ENCODE results near the gene ADAMTS13. TPM values are rescaled to one million over a fixed set of nuclear protein-coding genes. Genes with fewer than 3 reads are reported as not detected.

Gene ADAMTS13
- total and polyA plus RNA-seq, 7 donors = 0.60 to 3.4 (median 0.82) TPM

DNA sequence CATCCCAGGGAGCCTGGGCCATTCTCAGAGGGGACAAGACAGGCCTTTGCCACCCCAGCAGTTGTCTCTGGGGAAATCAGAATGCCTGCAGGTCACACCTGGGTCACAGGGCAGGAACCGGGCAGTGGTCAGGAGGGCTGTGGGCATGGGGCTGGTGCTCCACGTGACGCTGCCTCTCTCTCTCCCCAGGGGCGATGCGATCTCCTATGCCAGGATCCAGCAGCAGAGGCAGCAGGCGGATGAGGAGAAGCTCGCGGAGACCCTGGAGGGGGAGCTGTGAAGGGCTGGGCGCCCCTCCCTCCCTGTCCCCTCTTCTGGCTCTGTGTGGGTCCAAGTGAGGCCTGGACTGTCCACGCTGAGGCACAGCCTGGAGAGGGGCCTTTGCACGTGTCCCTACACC lies 46.2 kb downstream of the ADAMTS13 start:
- H3K4me1 ChIP-seq = no peaks in the 10 kb centered on the region
- no peaks in the 10 kb centered on the region for H3K9me3 ChIP-seq
- TF ChIP-seq POLR2AphosphoS5 (IDR thresholded peaks at IDR 0.05) = no peak
- TF ChIP-seq POLR2A (IDR thresholded peaks at IDR 0.05) = no peak
- no peak for TF ChIP-seq EP300 (IDR thresholded peaks at IDR 0.05)
- TF ChIP-seq, protein P1, sequence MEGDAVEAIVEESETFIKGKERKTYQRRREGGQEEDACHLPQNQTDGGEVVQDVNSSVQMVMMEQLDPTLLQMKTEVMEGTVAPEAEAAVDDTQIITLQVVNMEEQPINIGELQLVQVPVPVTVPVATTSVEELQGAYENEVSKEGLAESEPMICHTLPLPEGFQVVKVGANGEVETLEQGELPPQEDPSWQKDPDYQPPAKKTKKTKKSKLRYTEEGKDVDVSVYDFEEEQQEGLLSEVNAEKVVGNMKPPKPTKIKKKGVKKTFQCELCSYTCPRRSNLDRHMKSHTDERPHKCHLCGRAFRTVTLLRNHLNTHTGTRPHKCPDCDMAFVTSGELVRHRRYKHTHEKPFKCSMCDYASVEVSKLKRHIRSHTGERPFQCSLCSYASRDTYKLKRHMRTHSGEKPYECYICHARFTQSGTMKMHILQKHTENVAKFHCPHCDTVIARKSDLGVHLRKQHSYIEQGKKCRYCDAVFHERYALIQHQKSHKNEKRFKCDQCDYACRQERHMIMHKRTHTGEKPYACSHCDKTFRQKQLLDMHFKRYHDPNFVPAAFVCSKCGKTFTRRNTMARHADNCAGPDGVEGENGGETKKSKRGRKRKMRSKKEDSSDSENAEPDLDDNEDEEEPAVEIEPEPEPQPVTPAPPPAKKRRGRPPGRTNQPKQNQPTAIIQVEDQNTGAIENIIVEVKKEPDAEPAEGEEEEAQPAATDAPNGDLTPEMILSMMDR (IDR thresholded peaks at IDR 0.05) = no peak
- intact Hi-C loops (cut with DNase I) = no loop called here
- peaks cover 0 to 26% (median 0%) of the 10 kb centered on the region in 4 donors for H3K36me3 ChIP-seq
- no peak overlapping the region for H3K4me3 ChIP-seq
- no peaks in the 10 kb centered on the region for H3K27me3 ChIP-seq
- no peak for DNase-seq
- WGBS, 2 donors = 95 to 97% methylated on average over 11 of the region's 11 CpGs
- no peak overlapping the region for H3K27ac ChIP-seq

DNA sequence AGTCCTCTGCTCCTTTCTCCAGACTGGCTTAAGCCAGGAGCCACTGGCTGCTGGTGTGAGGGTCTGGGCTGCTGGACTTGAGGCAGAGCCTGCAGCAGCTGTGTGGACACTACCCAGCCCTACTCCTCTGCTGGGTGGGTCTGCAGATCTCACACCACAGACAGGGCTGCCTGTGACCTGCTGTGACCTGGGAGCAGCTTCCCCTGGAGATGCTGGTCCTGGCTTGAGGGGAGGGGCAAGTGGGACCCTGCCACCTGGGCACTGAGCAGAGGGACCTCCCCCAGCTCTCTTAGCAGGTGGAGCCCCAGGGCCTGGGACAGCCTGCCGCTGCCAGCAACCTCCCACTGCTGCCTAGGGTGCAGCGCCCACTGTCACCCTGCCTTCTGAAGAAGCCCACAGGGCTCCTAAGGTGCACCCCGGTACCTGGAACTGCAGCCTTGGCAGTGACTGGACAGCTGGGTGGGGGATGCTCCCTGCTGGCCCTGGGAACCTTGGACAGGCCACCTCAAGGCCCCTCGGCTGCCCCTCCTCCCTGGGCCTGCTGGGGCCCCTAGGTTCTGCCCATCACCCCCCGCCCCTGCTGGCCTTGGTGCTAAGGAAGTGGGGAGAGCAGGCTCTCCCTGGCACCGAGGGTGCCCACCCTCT lies 46.7 kb downstream of the ADAMTS13 start:
- H3K4me3 ChIP-seq = no peak overlapping the region
- TF ChIP-seq, protein P1 (IDR thresholded peaks at IDR 0.05) = no peak
- no peak for TF ChIP-seq POLR2A (IDR thresholded peaks at IDR 0.05)
- no peak for TF ChIP-seq POLR2AphosphoS5 (IDR thresholded peaks at IDR 0.05)
- TF ChIP-seq EP300 (IDR thresholded peaks at IDR 0.05) = no peak
- no peaks in the 10 kb centered on the region for H3K9me3 ChIP-seq
- intact Hi-C loops (cut with DNase I) = no loop called here
- H3K27me3 ChIP-seq = no peaks in the 10 kb centered on the region
- peaks cover 0 to 26% (median 0%) of the 10 kb centered on the region in 4 donors for H3K36me3 ChIP-seq
- no peaks in the 10 kb centered on the region for H3K4me1 ChIP-seq
- WGBS, 2 donors = 87 to 89% methylated on average over 6 of the region's 6 CpGs
- DNase-seq = no peak
- no peak overlapping the region for H3K27ac ChIP-seq

DNA sequence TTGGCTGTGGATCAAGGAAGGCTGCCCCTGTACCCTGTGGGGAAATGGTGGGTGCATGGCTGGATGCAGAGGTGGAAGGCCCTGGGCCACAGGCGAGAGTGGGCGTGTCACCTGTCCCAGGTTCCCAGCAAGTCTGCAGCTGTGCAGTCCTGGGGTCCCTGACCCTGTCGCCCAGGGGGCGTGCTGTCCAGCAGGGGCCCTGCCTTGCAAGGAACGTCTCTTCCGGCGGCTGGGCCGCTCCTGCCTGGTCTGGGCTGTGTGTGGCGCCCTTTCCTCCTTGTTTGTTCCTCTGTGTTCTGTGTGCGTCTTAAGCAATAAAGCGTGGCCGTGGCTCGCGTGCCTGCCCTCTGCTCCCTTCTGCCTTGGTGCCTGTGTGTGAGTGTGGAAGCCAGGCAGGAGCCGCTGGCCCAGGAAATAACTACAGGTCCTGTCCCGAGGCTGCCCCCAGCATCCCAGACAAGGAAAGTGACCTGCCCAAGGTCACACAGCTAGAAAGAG lies 48.3 kb downstream of the ADAMTS13 start:
- DNase-seq = no peak
- peaks cover 0 to 10% (median 0%) of the 10 kb centered on the region in 4 donors for H3K36me3 ChIP-seq
- intact Hi-C loops (cut with DNase I) = no loop called here

DNA sequence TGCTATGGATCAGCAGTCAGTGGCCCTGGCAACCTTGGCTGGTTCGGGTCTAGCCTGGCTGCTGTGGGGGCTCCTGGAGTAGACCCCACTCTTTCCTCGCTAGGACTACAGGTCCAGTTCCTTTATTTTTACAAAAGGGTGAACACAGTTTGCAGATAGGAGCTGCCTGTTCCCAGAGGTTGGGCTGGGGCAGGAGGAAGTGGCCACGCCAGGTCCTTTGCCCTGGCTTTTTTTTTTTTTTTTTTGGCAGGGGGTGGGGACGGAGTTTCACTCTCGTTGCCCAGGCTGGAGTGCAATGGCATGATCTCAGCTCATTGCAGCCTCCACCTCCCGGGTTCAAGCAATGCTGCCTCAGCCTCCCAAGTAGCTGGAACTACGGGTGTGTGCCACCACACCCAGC lies 48.8 kb downstream of the ADAMTS13 start:
- H3K27me3 ChIP-seq = no peaks in the 10 kb centered on the region
- H3K4me3 ChIP-seq = no peak overlapping the region
- peaks cover 0 to 9% (median 0%) of the 10 kb centered on the region in 4 donors for H3K36me3 ChIP-seq
- no peaks in the 10 kb centered on the region for H3K9me3 ChIP-seq
- TF ChIP-seq POLR2AphosphoS5 (IDR thresholded peaks at IDR 0.05) = no peak
- no peak for TF ChIP-seq POLR2A (IDR thresholded peaks at IDR 0.05)
- TF ChIP-seq EP300 (IDR thresholded peaks at IDR 0.05) = no peak
- TF ChIP-seq, protein P1 (IDR thresholded peaks at IDR 0.05) = no peak
- intact Hi-C loops (cut with DNase I) = no loop called here
- no peaks in the 10 kb centered on the region for H3K4me1 ChIP-seq
- DNase-seq = no peak
- H3K27ac ChIP-seq = no peak overlapping the region
- WGBS, 2 donors = 26 to 78% methylated on average over 7 of the region's 7 CpGs

More for the DNA sequence above, 48.3 kb downstream of the ADAMTS13 start:
- no peaks in the 10 kb centered on the region for H3K4me1 ChIP-seq
- H3K9me3 ChIP-seq = no peaks in the 10 kb centered on the region
- no peak overlapping the region for H3K27ac ChIP-seq
- no peaks in the 10 kb centered on the region for H3K27me3 ChIP-seq
- 42 to 79% methylated on average over 16 of the region's 16 CpGs for WGBS, 2 donors
- TF ChIP-seq, protein P1 (IDR thresholded peaks at IDR 0.05) = no peak
- TF ChIP-seq POLR2A (IDR thresholded peaks at IDR 0.05) (no peak), EP300 (IDR thresholded peaks at IDR 0.05) (no peak), POLR2AphosphoS5 (IDR thresholded peaks at IDR 0.05) (no peak)
- no peak overlapping the region for H3K4me3 ChIP-seq
